RWPE2 (cell line): ENCODE measurements around the gene SHFL.

Experiments used
- ATAC-seq: fragments of 200-7000 bp; cut with Tn5 transposase; 3 replicates; pipeline ENCODE4 v1.9.1; 2021; ENCODE audit warnings: low read depth
- DNase-seq: peaks from one replicate; pipeline ENCODE4 v3.0.0-alpha.2; 2020; ENCODE audit warnings: low spot score
- H3K27ac ChIP-seq: fragments of 450-650 bp; 2 replicates; pipeline ENCODE4 v1.5.1; 2017; ENCODE audit warnings: mild to moderate bottlenecking; ENCODE audit not compliant: poor library complexity, severe bottlenecking
- H3K27me3 ChIP-seq: fragments of 250-450 bp; sonication (Bioruptor Pico); 2 replicates; pipeline ENCODE4 v1.5.1; 2021; ENCODE audit warnings: mild to moderate bottlenecking, moderate library complexity; ENCODE audit not compliant: insufficient read depth, poor library complexity, severe bottlenecking
- H3K36me3 ChIP-seq: fragments of 250-450 bp; sonication (Bioruptor Pico); 2 replicates; pipeline ENCODE4 v1.5.1; 2020; ENCODE audit warnings: low read depth, mild to moderate bottlenecking, moderate library complexity
- H3K4me1 ChIP-seq: fragments of 250-450 bp; sonication (Bioruptor Pico); 2 replicates; pipeline ENCODE4 v1.5.1; 2021; ENCODE audit warnings: mild to moderate bottlenecking, moderate library complexity; ENCODE audit not compliant: insufficient read depth, poor library complexity, severe bottlenecking
- H3K4me3 ChIP-seq: fragments of 250-450 bp; sonication (Bioruptor Pico); 2 replicates; pipeline ENCODE4 v1.5.1; 2021; ENCODE audit warnings: mild to moderate bottlenecking, moderate library complexity; ENCODE audit not compliant: severe bottlenecking
- H3K9me3 ChIP-seq: fragments of 250-450 bp; sonication (Bioruptor Pico); 2 replicates; pipeline ENCODE4 v1.5.1; 2021; ENCODE audit warnings: mild to moderate bottlenecking, moderate library complexity; ENCODE audit not compliant: severe bottlenecking
- TF ChIP-seq, protein P1 (sequence below): fragments of 450-650 bp; IDR thresholded peaks from one replicate; pipeline ENCODE4 v1.5.1; 2017; ENCODE audit warnings: mild to moderate bottlenecking, moderate library complexity; ENCODE audit not compliant: poor library complexity, severe bottlenecking

The SHFL gene

DNA sequence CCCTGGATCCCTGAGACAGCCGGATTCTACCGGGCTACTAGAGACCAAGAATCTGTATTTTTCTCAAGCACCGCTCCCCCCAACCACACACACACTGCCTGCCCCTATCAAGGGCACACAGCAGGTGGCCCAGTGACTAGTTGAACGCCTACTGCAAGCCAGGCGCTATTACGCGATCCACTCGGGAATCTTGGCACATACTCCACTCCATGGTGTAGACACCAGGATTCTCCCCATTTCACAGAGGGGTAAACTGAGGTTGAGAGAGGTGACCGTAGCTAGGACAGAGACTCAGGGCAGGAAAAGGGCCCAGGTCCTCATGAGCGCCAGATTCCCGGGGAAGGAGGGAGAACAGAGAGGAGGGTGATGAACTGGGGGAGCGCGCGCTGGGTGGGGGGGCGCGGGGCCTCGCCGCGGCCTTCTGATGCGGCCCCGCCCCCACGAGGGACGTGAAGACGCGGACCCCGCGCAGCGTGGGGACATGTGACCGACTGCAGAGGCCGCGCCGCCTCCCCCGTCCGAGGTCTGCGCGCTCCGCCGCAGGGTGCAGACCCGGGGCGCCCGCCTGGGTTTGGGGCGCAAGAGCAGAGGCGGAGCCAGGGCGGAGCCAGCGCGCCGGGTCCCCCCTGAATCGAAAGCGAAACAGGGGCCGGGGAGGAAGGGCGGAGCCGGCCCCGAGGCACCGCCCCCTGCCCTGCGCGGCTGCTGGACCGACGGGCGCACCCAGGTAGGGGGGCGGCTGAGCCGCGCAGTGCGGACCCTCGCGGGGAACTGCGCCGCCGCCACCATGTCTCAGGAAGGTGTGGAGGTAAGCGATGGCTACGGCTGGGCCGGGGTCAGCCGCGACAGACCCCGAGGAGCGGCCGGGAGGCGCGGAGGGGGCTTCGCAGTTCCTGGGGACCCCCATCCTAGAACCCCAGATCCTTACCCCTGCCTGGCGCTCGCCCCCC is at the start of gene SHFL:
Gene SHFL, plus strand, starts transcription at position 677 of the 950 bp plus-strand sequence. Its CDS starts 111 bp downstream, at position 788.
- Histone ChIP-seq H3K9me3 (no peaks in the 10 kb centered on the region), H3K4me3 (peak within 1 kb of the TSS; percentile 71), H3K27ac (peak within 1 kb of the TSS; percentile 39), H3K4me1 (no peaks in the 10 kb centered on the region), H3K27me3 (no peaks in the 10 kb centered on the region), H3K36me3 (peaks cover 17% of the 10 kb centered on the region; the same call in 1 of the 2 replicates)
- ATAC-seq (peak; percentile 93), DNase-seq (no peak)
- TF ChIP-seq, protein P1, sequence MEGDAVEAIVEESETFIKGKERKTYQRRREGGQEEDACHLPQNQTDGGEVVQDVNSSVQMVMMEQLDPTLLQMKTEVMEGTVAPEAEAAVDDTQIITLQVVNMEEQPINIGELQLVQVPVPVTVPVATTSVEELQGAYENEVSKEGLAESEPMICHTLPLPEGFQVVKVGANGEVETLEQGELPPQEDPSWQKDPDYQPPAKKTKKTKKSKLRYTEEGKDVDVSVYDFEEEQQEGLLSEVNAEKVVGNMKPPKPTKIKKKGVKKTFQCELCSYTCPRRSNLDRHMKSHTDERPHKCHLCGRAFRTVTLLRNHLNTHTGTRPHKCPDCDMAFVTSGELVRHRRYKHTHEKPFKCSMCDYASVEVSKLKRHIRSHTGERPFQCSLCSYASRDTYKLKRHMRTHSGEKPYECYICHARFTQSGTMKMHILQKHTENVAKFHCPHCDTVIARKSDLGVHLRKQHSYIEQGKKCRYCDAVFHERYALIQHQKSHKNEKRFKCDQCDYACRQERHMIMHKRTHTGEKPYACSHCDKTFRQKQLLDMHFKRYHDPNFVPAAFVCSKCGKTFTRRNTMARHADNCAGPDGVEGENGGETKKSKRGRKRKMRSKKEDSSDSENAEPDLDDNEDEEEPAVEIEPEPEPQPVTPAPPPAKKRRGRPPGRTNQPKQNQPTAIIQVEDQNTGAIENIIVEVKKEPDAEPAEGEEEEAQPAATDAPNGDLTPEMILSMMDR = no peak

DNA sequence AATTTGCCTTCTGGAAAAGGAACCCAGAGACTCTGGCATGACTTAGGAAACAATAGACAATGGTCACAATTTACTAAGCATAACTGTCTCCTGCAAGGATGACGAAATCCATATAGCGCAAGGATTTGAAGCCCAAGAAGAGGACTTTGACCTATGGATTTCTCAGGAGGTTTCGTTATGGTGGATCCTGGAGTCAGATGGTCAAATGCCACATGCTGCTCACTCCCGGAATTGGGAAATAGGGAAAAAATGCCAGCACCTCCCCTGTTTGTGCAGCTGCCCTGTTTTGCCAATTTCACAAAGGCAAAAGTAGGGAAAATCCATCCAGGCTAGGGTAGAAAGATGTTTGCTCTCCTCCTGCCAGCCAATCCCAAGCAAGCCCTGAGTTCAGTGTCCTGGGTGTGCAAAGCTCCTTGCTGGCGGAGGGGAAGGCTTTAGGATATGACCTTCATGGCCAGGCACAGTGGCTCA is 49.5 kb upstream of the SHFL start:
- Histone ChIP-seq H3K36me3 (no peaks in the 10 kb centered on the region), H3K4me1 (no peaks in the 10 kb centered on the region), H3K27ac (no peak overlapping the region), H3K4me3 (no peak overlapping the region), H3K9me3 (no peaks in the 10 kb centered on the region), H3K27me3 (peaks cover 26% of the 10 kb centered on the region)
- no peak for DNase-seq
- no peak for ATAC-seq
- TF ChIP-seq, protein P1 = no peak

DNA sequence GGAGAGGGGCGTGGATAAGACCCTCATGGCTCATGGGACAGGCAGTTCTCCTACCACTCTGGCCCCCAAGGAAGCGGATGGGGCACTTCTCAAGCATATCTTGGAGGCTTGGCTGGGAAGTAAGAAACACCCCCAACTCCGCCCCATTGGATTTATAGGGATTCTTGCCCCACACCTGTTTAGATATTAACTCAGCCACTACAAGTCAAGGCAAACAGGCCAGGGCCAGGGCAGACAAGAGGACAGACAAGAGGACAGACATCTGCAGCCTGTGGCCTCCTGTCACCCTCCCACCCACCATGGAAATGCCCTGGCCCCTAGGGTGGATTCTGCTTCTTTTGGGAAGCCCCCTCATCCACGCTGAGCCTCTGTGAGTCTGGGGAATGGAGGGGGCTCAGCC is 48.8 kb upstream of the SHFL start:
- ATAC-seq = no peak
- Histone ChIP-seq H3K4me3 (no peak overlapping the region), H3K9me3 (no peaks in the 10 kb centered on the region), H3K27ac (no peak overlapping the region), H3K27me3 (peaks cover 23% of the 10 kb centered on the region), H3K4me1 (no peaks in the 10 kb centered on the region), H3K36me3 (no peaks in the 10 kb centered on the region)
- DNase-seq = no peak
- TF ChIP-seq, protein P1 = no peak

DNA sequence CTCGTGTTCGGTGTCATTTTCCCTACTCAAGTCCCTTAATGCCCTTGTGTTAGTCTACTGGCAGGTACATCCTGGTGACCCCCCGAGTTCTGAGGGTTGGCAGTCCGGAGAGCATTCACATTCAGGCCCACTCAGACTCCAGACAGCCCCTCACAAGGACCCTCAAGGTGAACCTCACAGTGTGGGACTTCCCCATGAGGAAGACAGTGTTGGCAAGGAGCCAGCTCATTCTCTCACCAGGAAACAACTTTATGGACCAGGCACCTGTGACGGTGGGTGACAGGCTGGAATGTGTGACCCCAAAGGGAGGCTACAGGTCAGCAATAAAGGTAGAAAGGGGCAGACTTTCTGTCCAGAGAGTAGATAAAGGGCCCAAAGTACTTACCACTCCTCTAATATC is 48.3 kb upstream of the SHFL start:
- DNase-seq (no peak), ATAC-seq (no peak)
- TF ChIP-seq, protein P1 = no peak
- Histone ChIP-seq H3K9me3 (no peaks in the 10 kb centered on the region), H3K36me3 (no peaks in the 10 kb centered on the region), H3K27me3 (peaks cover 19% of the 10 kb centered on the region), H3K4me3 (no peak overlapping the region), H3K27ac (no peak overlapping the region), H3K4me1 (no peaks in the 10 kb centered on the region)
